Raji (cell line): ENCODE results near the gene MBOAT1.

Experiments used
- POLR2A ChIP-seq: IDR thresholded peaks from 2 replicates; pipeline ENCODE4 v1.6.1; 2011; ENCODE audit warnings: low read depth, low read length, control low read depth; ENCODE audit not compliant: insufficient read depth

Gene MBOAT1

DNA sequence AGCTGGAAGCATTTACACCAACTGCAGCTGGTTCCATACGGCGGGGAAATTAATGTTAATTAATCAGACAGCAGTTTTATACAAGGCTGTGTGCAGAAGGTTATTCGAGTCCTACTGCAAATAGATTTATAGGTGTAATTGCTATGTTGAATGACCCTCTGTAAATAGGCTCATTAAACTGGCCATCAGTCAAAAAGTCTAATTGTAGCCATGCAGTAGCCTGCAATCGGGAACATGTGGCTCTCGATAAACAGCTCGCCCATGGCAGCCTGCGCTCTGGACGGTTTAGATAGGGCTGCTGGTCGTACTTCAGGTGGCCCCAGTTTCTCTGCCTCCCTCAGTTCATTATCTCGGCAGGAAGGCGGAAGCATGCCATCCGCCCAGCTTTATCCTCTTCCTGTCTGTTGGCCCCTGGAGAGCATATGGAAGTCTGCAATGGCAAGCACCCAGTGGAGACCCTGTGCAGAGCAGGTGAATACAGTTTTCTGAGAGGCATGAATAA lies 143.2 kb downstream of the MBOAT1 start:
- TF ChIP-seq POLR2A = no peak

DNA sequence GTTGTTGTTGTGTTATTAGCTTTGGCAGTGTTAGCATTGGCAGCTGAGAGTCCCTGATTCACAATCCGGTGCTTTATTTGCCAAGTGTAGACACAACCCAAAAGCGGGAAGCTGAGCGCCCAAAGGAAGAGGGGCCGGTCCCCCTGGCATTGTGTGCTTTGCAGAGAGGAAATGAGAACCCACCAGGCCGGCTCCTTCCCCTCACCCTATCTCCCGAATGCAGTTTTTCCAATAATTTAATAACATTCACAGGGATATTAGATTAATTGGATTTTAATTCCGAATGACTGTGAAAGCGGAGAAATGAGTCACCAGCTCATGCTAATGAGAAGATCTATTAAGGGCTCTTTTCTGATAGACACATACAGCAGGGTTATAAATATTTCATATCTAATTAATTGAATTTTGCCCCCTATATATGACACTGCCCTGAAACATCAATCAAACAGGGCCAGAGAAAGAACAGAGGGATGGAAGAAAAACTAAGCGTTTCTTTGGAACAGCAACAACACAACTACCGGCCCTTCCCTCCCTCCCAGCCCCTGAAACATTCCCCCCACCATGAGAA lies 143.8 kb downstream of the MBOAT1 start:
- TF ChIP-seq POLR2A = no peak

DNA sequence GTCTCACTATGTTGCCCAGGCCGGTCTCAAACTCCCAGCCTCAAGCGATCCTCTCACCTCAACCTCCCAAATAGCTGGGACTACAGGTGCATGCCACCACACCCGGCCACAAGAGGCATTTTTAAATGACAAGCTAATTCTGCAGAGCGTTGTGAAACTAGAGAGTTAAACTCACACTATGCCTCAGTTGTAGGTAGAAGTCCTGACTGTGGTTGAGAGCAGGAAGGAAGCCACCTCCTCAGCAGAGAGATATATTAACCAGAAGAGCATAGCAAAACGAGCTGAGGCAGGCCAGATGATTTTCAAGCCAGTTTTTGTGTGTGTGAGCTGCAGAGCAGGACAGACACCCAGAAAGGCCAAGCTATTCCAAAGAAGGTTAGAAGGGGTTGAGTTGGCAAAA lies 150.3 kb downstream of the MBOAT1 start:
- TF ChIP-seq POLR2A = no peak

DNA sequence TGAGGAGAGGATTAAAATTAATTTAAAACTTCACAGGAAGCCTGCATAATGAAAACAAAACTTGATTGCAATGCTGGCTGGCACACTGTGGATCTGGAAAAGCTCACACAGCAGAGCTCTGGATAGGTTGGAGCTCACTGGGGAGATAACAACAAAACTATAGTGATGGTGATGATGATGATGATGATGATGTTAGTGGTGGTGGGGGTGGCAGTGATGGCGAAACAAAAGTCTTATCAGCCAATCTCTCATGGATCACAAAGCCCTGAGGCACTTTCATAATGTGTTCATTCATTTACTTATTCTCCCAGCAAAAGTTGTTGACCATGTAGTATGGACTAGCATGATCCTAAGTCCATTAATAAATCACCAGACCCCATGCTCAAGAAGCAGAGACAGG lies 152.0 kb downstream of the MBOAT1 start:
- TF ChIP-seq POLR2A = no peak

DNA sequence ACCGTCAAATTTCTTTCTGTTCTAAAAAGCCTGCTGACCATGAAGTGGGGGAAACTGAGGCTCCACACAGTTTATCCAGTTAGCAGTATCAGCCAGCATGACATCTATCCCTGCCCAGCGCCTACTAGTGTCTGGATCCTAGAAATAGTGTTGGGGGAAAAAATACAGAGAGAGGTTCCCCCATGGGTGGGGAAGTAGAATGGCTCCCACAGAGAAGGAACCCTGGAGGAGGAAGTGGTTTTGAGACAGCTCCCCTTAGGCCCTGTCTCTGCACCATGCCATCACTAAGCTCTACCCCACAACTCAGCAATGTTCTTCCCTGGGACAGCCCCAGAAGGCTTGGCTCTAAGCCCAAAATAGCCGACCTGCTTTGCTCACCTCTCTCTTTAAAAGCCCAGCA lies 153.4 kb downstream of the MBOAT1 start:
- TF ChIP-seq POLR2A = no peak

DNA sequence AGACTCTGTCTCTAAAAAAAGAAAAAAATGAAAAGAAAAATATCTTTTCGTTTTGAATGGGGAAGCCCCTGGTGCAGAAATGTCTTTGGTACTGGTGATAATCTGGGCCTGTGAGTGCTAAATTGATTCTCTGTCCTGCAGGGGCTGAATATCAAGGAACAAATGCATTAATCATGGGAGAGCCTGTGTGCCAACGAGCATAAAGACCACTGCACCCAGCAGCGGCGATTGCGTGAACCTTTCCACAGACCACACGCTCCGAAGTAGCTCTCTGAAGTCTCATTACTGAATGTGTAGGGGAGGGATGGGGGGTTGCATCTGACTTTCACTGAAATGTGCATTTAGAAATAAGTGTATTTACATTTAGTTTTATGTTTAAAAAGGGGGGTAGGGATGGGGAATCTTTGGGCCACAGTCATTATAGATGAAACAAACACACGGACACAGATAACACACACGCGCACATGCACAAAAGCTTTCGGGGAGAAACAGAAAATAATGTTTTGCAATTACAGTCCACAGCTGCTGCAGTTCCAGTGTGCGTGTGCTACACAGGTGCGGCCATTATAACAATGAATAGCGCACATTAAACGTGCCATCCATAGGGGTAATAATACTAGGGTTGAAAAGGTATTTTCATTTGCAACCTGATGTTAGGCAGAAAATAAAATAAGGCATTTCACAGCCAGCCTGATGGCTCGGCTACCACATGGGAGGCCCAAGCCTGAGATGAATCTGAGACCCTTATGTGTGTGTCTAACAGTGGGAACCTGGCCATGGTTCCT lies 154.0 kb downstream of the MBOAT1 start:
- TF ChIP-seq POLR2A = no peak

DNA sequence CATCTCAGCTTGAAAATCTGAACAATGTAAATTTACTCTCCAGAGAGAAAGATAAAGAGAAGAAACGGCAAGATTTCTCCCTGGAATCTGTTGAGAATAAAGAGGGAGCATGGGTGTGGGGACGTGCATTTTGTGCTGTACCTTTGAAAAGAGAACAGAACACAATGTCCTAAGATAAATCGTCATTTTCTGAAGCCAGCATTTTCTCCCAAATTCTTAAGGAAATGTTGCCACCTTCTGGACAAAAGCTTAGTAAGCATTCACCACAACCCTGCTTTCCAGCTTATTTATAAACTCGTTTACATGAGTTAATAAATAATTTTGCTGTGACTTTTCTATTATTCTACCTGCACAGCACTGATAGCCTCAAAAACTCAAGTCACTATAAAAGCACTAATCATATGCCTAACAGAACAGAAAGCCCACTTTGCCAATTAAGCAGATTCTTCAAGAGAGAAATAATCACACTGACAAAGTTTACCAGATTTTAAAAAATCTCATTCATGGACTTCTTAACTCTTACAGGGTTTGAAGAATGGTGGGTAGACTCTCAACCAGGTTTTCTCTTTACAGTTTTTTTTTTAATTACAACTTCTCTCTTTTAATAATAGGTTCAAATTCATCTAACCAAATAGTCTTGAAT lies 155.8 kb downstream of the MBOAT1 start:
- TF ChIP-seq POLR2A = no peak

DNA sequence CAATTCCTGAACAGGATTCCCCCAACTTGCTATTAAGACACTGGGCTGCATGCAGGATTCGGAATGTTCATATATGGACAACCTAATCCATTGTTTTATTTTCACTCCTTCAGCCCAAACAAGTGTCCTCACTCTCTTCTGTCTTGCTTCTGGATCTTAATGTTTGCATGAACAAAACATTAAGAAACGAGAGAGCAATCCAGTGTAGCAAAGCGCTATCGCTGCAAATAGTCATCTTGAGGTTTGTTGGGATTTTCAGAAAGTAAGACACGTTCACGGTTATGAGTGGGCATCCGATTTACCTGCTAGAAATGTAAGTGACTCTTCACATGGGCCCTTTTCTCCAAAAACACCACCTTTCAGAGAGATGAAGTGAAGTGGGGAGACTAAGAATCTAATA lies 156.4 kb downstream of the MBOAT1 start:
- no peak for TF ChIP-seq POLR2A
